ENCODE measurements around the gene SMYD5. TPM values are rescaled to one million over a fixed set of nuclear protein-coding genes. Genes with fewer than 3 reads are reported as not detected.
A peak's percentile ranks its signal among the peaks of the same experiment; 100 is the strongest.

Gene SMYD5
- total RNA-seq, 1 donor = 17.4 TPM

GRCh38 chr2:73253901-73254300 is 39.9 kb downstream of the SMYD5 start:
- Histone ChIP-seq H3K36me3 (ENCODE audit: insufficient read depth, low read length) (peaks cover 52% of the 10 kb centered on the region), H3K27ac (ENCODE audit: low read depth, low read length) (no peak overlapping the region), H3K4me2 (ENCODE audit: insufficient read depth, low read length) (no peak overlapping the region), H4K20me1 (ENCODE audit: insufficient read depth, low read length) (peaks cover 16% of the 10 kb centered on the region), H3K4me1 (ENCODE audit: insufficient read depth, low read length) (no peaks in the 10 kb centered on the region), H3K79me2 (ENCODE audit: insufficient read depth, low read length) (no peaks in the 10 kb centered on the region), H3K27me3 (ENCODE audit: insufficient read depth, low read length) (no peaks in the 10 kb centered on the region), H3K9me3 (ENCODE audit: low read depth, low read length) (no peaks in the 10 kb centered on the region), H2AFZ (ENCODE audit: low read length) (no peak overlapping the region), H3K4me3 (ENCODE audit: insufficient read depth, low read length) (no peak overlapping the region)
- DNase-seq (ENCODE audit: insufficient read length, low spot score, missing footprints) = no peak
- TF ChIP-seq CTCF (IDR thresholded peaks at IDR 0.05; ENCODE audit: extremely low read depth, low read depth, low read length) = no peak

DNA sequence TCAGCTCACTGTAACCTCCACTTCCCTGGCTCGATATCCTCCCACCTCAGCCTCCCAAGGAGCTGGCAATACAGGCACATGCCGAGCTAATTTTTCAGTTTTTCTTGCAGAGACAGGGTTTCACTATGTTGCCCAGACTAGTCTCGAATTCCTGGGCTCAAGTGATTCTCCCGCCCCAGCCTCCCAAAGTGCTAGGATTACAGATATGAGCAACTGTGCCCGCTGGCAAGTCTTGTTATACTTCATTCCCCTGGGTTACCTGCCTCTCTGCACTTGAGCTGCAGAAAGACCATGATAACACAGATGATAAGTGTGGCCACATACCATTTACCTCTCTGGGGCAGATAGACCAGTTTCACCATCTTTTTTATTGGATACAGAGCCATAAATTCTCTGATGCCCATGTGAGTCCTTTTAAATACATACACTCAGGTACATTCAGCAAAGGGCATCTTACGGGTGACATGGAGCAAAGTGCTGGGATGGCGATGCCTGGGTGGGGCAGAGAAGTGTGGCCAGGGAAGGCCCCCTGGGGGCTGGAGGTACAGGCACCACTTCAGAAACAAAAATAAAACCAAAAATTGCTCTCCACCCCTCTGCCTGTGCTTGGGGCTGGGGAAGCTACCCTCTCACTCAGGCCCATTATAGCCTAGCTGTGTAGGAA is 40.4 kb downstream of the SMYD5 start:
- no peaks in the 10 kb centered on the region for H3K9me3 ChIP-seq (ENCODE audit: low read depth, low read length)
- no peak for TF ChIP-seq CTCF (IDR thresholded peaks at IDR 0.05; ENCODE audit: extremely low read depth, low read depth, low read length)
- H3K27me3 ChIP-seq (ENCODE audit: insufficient read depth, low read length) = no peaks in the 10 kb centered on the region
- DNase-seq (ENCODE audit: insufficient read length, low spot score, missing footprints) = peak; percentile 52
- H3K36me3 ChIP-seq (ENCODE audit: insufficient read depth, low read length) = peaks cover 47% of the 10 kb centered on the region
- no peak overlapping the region for H3K4me2 ChIP-seq (ENCODE audit: insufficient read depth, low read length)
- H3K4me1 ChIP-seq (ENCODE audit: insufficient read depth, low read length) = no peaks in the 10 kb centered on the region
- no peaks in the 10 kb centered on the region for H3K79me2 ChIP-seq (ENCODE audit: insufficient read depth, low read length)
- H3K4me3 ChIP-seq (ENCODE audit: insufficient read depth, low read length) = no peak overlapping the region
- H3K27ac ChIP-seq (ENCODE audit: low read depth, low read length) = no peak overlapping the region
- H4K20me1 ChIP-seq (ENCODE audit: insufficient read depth, low read length) = peaks cover 16% of the 10 kb centered on the region
- H2AFZ ChIP-seq (ENCODE audit: low read length) = no peak overlapping the region

GRCh38 chr2:73255007-73255644 is 41.1 kb downstream of the SMYD5 start:
- H3K79me2 ChIP-seq (ENCODE audit: insufficient read depth, low read length) = no peaks in the 10 kb centered on the region
- peaks cover 40% of the 10 kb centered on the region for H3K36me3 ChIP-seq (ENCODE audit: insufficient read depth, low read length)
- no peak for TF ChIP-seq CTCF (IDR thresholded peaks at IDR 0.05; ENCODE audit: extremely low read depth, low read depth, low read length)
- H3K27me3 ChIP-seq (ENCODE audit: insufficient read depth, low read length) = no peaks in the 10 kb centered on the region
- no peak overlapping the region for H3K27ac ChIP-seq (ENCODE audit: low read depth, low read length)
- H4K20me1 ChIP-seq (ENCODE audit: insufficient read depth, low read length) = peaks cover 16% of the 10 kb centered on the region
- no peak overlapping the region for H2AFZ ChIP-seq (ENCODE audit: low read length)
- no peaks in the 10 kb centered on the region for H3K9me3 ChIP-seq (ENCODE audit: low read depth, low read length)
- DNase-seq (ENCODE audit: insufficient read length, low spot score, missing footprints) = peak; percentile 35
- H3K4me2 ChIP-seq (ENCODE audit: insufficient read depth, low read length) = no peak overlapping the region
- no peaks in the 10 kb centered on the region for H3K4me1 ChIP-seq (ENCODE audit: insufficient read depth, low read length)
- no peak overlapping the region for H3K4me3 ChIP-seq (ENCODE audit: insufficient read depth, low read length)

- H2AFZ ChIP-seq (ENCODE audit: low read length) = no peak overlapping the region
- no peaks in the 10 kb centered on the region for H3K79me2 ChIP-seq (ENCODE audit: insufficient read depth, low read length)
- no peak for TF ChIP-seq CTCF (IDR thresholded peaks at IDR 0.05; ENCODE audit: extremely low read depth, low read depth, low read length)
- peaks cover 31% of the 10 kb centered on the region for H3K36me3 ChIP-seq (ENCODE audit: insufficient read depth, low read length)
- H3K9me3 ChIP-seq (ENCODE audit: low read depth, low read length) = no peaks in the 10 kb centered on the region
- H4K20me1 ChIP-seq (ENCODE audit: insufficient read depth, low read length) = peaks cover 16% of the 10 kb centered on the region
- H3K4me3 ChIP-seq (ENCODE audit: insufficient read depth, low read length) = no peak overlapping the region
- H3K27ac ChIP-seq (ENCODE audit: low read depth, low read length) = no peak overlapping the region
- peak; percentile 64 for DNase-seq (ENCODE audit: insufficient read length, low spot score, missing footprints)
- no peaks in the 10 kb centered on the region for H3K4me1 ChIP-seq (ENCODE audit: insufficient read depth, low read length)
- H3K27me3 ChIP-seq (ENCODE audit: insufficient read depth, low read length) = no peaks in the 10 kb centered on the region
- no peak overlapping the region for H3K4me2 ChIP-seq (ENCODE audit: insufficient read depth, low read length)
These were observed 42.0 kb downstream of the SMYD5 start for GRCh38 chr2:73255907-73256617.
